ENCODE data around the gene RRP1.

DNA sequence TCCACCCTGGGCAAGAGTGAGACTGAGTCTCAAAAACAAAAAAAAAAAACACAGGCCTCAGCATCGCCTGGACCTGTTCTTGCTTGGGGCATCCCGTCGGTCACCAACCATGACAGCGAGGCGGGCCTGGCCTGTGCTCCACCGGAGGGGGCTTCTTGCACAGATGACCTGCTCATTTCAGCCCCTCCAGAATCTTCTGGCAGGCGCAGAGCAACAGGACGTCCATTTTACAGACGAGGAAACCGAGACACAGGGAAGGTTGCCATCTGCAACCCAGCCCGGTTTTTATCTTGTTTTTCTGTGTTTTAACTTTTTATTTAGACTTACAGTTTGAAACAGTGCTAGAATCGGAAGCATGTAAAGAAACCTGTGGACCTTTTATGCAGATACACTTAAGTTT lies 14.2 kb upstream of the RRP1 start:
- TF ChIP-seq, protein P1, sequence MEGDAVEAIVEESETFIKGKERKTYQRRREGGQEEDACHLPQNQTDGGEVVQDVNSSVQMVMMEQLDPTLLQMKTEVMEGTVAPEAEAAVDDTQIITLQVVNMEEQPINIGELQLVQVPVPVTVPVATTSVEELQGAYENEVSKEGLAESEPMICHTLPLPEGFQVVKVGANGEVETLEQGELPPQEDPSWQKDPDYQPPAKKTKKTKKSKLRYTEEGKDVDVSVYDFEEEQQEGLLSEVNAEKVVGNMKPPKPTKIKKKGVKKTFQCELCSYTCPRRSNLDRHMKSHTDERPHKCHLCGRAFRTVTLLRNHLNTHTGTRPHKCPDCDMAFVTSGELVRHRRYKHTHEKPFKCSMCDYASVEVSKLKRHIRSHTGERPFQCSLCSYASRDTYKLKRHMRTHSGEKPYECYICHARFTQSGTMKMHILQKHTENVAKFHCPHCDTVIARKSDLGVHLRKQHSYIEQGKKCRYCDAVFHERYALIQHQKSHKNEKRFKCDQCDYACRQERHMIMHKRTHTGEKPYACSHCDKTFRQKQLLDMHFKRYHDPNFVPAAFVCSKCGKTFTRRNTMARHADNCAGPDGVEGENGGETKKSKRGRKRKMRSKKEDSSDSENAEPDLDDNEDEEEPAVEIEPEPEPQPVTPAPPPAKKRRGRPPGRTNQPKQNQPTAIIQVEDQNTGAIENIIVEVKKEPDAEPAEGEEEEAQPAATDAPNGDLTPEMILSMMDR (IDR thresholded peaks at IDR 0.05), result no peak
- TF ChIP-seq ZFX (IDR thresholded peaks at IDR 0.05; ENCODE audit: borderline replicate concordance), result no peak

Data from 22Rv1 (cell line).